Adrenal gland (tissue), 5 donors: ENCODE data around the gene STARD10.

Experiments used
- POLR2A ChIP-seq, 2 donors: fragments of 450-650 bp; IDR thresholded peaks; one replicate each; pipeline ENCODE4 v1.6.1; 2017; ENCODE audit warnings: antibody characterized with exemption in 2 of 2, mild to moderate bottlenecking in 2 of 2, moderate library complexity in 1 of 2
- TF ChIP-seq, protein P1 (sequence below), 6 experiments: fragments of 450-650 bp in 4 of 6; fragments of 200-600 bp in 2 of 6; sonication (generic) in 1 of 6; IDR thresholded peaks; 1 replicate in 5 of 6; 2 replicates in 1 of 6; pipeline versions ENCODE4 v1.5.1 to v1.8.0; 2016 to 2021; ENCODE audit warnings: antibody characterized with exemption in 6 of 6, mild to moderate bottlenecking in 2 of 6, moderate library complexity in 1 of 6
- donor health status: DM: no; HTN: no; CAD: no.

DNA sequence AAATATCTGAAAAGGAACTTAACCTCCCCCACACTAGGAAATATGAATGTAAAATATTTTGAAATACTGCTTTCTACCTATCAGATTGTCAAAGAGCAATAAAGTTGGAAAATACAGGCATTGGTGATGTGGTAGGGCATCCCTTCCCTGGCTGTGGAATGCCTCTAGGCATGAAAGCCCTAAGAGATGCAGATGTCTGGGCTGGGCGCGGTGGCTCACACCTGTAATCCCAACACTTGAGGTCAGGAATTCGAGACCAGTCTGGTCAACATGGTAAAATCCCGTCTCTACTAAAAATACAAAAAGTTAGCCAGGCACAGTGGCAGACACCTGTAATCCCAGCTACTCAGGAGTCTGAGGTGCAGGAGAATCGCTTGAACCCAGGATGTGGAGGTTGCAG lies 63.6 kb downstream of the STARD10 start:
- TF ChIP-seq, protein P1, sequence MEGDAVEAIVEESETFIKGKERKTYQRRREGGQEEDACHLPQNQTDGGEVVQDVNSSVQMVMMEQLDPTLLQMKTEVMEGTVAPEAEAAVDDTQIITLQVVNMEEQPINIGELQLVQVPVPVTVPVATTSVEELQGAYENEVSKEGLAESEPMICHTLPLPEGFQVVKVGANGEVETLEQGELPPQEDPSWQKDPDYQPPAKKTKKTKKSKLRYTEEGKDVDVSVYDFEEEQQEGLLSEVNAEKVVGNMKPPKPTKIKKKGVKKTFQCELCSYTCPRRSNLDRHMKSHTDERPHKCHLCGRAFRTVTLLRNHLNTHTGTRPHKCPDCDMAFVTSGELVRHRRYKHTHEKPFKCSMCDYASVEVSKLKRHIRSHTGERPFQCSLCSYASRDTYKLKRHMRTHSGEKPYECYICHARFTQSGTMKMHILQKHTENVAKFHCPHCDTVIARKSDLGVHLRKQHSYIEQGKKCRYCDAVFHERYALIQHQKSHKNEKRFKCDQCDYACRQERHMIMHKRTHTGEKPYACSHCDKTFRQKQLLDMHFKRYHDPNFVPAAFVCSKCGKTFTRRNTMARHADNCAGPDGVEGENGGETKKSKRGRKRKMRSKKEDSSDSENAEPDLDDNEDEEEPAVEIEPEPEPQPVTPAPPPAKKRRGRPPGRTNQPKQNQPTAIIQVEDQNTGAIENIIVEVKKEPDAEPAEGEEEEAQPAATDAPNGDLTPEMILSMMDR (IDR thresholded peaks at IDR 0.05): no peak
- no peak for TF ChIP-seq POLR2A (IDR thresholded peaks at IDR 0.05)
